Endothelial cell of umbilical vein (primary cell): Measurements from ENCODE around the gene FRMPD3. TPM values are rescaled to one million over a fixed set of nuclear protein-coding genes. Genes with fewer than 3 reads are reported as not detected.

Experiments used
- BruUV-seq: library from RNA; stranded (reverse); fragments of 400-500 nt; replicated peaks from 2 replicates; lab custom pipeline; 2021; lab: Mats Ljungman, UMichigan
- CTCF ChIA-PET: fragments of 300-600, 350-600 bp; sonication (Branson Sonifier 250); formaldehyde crosslinking; loops from one replicate; lab custom pipeline; 2021; ENCODE audit warnings: antibody characterized with exemption, inconsistent platforms; lab: Charles Lee
- POLR2A ChIA-PET: fragments of 300-600, 350-600 bp; sonication (Branson Sonifier 250); formaldehyde crosslinking; loops from one replicate; lab custom pipeline; 2021; ENCODE audit warnings: antibody characterized with exemption, inconsistent platforms; lab: Charles Lee
- DNase-seq: peaks from one replicate; pipeline ENCODE4 v3.0.0-alpha.2; 2011; ENCODE audit warnings: low read depth, low spot score
- FAIRE-seq: peaks from 2 replicates; lab custom pipeline; 2011; peaks lifted over from hg19 to GRCh38; lab: Jason Lieb, UNC
- H2AFZ ChIP-seq: 2 replicates; pipeline ENCODE4 v1.6.0; 2012; ENCODE audit warnings: low read depth, low read length, control low read depth, inconsistent platforms
- H3K27ac ChIP-seq: 2 replicates; pipeline ENCODE4 v1.5.1; 2011; ENCODE audit warnings: low read depth, mild to moderate bottlenecking, control low read depth, low read length, moderate library complexity; ENCODE audit not compliant: insufficient read depth
- H3K27me3 ChIP-seq, 2 experiments: 2 replicates each; pipeline versions ENCODE4 v1.6.0 to v1.6.1; 2011; ENCODE audit warnings: low read length in 2 of 2, mixed read lengths in 1 of 2; ENCODE audit not compliant: control insufficient read depth in 2 of 2, insufficient read depth in 2 of 2
- H3K36me3 ChIP-seq, 2 experiments: 2 replicates in 1 of 2; 3 replicates in 1 of 2; pipeline ENCODE4 v1.5.1; 2011; ENCODE audit warnings: low read length in 2 of 2, mild to moderate bottlenecking in 1 of 2, moderate library complexity in 1 of 2; ENCODE audit not compliant: control insufficient read depth in 2 of 2, insufficient read depth in 2 of 2; ENCODE audit errors: extremely low read depth in 1 of 2
- H3K4me1 ChIP-seq: 3 replicates; pipeline ENCODE4 v1.5.1; 2011; ENCODE audit warnings: mild to moderate bottlenecking, low read length; ENCODE audit not compliant: control insufficient read depth, insufficient read depth; ENCODE audit errors: extremely low read depth
- H3K4me2 ChIP-seq: 2 replicates; pipeline ENCODE4 v1.6.1; 2011; ENCODE audit warnings: low read length, control low read depth, mixed read lengths; ENCODE audit not compliant: insufficient read depth
- H3K4me3 ChIP-seq, 3 experiments: fragments of 200-600 bp in 1 of 3; sonication (generic), shearing (Covaris generic) in 1 of 3; replicated peaks in 1 of 3; 2 replicates each; pipeline ENCODE4 v1.5.1; 2011 to 2016; ENCODE audit warnings: control low read depth in 3 of 3, low read length in 3 of 3, mild to moderate bottlenecking in 2 of 3, inconsistent platforms in 1 of 3, low read depth in 1 of 3, moderate library complexity in 1 of 3; ENCODE audit not compliant: insufficient read depth in 1 of 3
- H3K79me2 ChIP-seq: 2 replicates; pipeline ENCODE4 v1.6.0; 2012; ENCODE audit warnings: low read length, inconsistent platforms; ENCODE audit not compliant: control insufficient read depth, insufficient read depth
- H3K9ac ChIP-seq: replicated peaks from 2 replicates; pipeline ENCODE3; 2011; ENCODE audit warnings: low read length, control low read depth; ENCODE audit not compliant: insufficient read depth; ENCODE audit errors: extremely low read depth
- H3K9me1 ChIP-seq: replicated peaks from 3 replicates; pipeline ENCODE4 v1.6.0; 2011; ENCODE audit warnings: mild to moderate bottlenecking, low read length; ENCODE audit not compliant: control insufficient read depth, insufficient read depth; ENCODE audit errors: extremely low read depth
- H3K9me3 ChIP-seq: replicated peaks from 2 replicates; pipeline ENCODE4 v1.5.1; 2012; ENCODE audit warnings: low read length, inconsistent platforms; ENCODE audit not compliant: control insufficient read depth, insufficient read depth
- H4K20me1 ChIP-seq: replicated peaks from 2 replicates; pipeline ENCODE3; 2011; ENCODE audit warnings: mild to moderate bottlenecking, low read length; ENCODE audit not compliant: control insufficient read depth, insufficient read depth; ENCODE audit errors: extremely low read depth
- EZH2 ChIP-seq: IDR thresholded peaks from 2 replicates; pipeline ENCODE4 v1.6.1; 2012; ENCODE audit warnings: borderline replicate concordance, low read depth, mild to moderate bottlenecking, moderate library complexity, low read length, inconsistent platforms; ENCODE audit not compliant: severe bottlenecking
- FOS ChIP-seq: IDR thresholded peaks from 2 replicates; pipeline ENCODE4 v1.6.1; 2011; ENCODE audit warnings: mild to moderate bottlenecking, low read length, moderate library complexity, borderline replicate concordance; ENCODE audit not compliant: insufficient read depth
- GATA2 ChIP-seq: IDR thresholded peaks from 2 replicates; pipeline ENCODE4 v1.7.0; 2011; ENCODE audit warnings: low read depth, mild to moderate bottlenecking, moderate library complexity, mixed read lengths, low read length; ENCODE audit not compliant: insufficient read length, insufficient read depth
- JUN ChIP-seq: IDR thresholded peaks from 2 replicates; pipeline ENCODE4 v1.6.1; 2011; ENCODE audit warnings: borderline replicate concordance, low read depth; ENCODE audit not compliant: insufficient read length, insufficient read depth
- MYC ChIP-seq: IDR thresholded peaks from one replicate; pipeline ENCODE4 v1.6.1; 2011; ENCODE audit warnings: mild to moderate bottlenecking, low read depth, low read length
- POLR2A ChIP-seq: IDR thresholded peaks from 2 replicates; pipeline ENCODE4 v1.6.1; 2012; ENCODE audit warnings: low read depth, mild to moderate bottlenecking, control low read depth, low read length
- POLR2AphosphoS5 ChIP-seq: IDR thresholded peaks from 2 replicates; pipeline ENCODE4 v1.6.1; 2012; ENCODE audit warnings: low read depth, mild to moderate bottlenecking, control low read depth, low read length, moderate library complexity; ENCODE audit not compliant: insufficient read depth
- dilution Hi-C: fragments of 300-500 bp; cut with MboI; formaldehyde crosslinking; loops from one replicate; pipeline ENCODE4 v1.15.0; 2019; ENCODE audit warnings: low sequenced_read_pairs; ENCODE audit not compliant: extremely low pct_ligation_motif_present
- intact Hi-C: fragments of 100-400 bp; cut with micrococcal nuclease; formaldehyde crosslinking; loops from one replicate; pipeline ENCODE4 v1.10.0; 2022
- polyA plus RNA-seq, 4 experiments: library from polyadenylated mRNA; depleted of rRNA in 3 of 4; stranded (reverse) in 3 of 4; unstranded in 1 of 4; fragments of >200 nt; gene quantifications; 2 replicates each; pipeline versions ENCODE4 v1.2.1 to v1.2.3, GENCODE V29; 2011 to 2012; ENCODE audit warnings: missing spikeins in 1 of 4
- total RNA-seq: library from RNA; stranded (reverse); gene quantifications from 2 replicates; pipeline ENCODE4 v1.2.3, GENCODE V29; 2021
- TF ChIP-seq, protein P1 (sequence below): IDR thresholded peaks from 2 replicates; pipeline ENCODE4 v1.6.1; 2011; ENCODE audit not compliant: insufficient read depth, insufficient read length
- TF ChIP-seq, protein P2 (sequence below), 2 donors: IDR thresholded peaks; 1 replicate in 1 of 2; 2 replicates in 1 of 2; pipeline ENCODE4 v1.5.1; 2011; ENCODE audit warnings: low read length in 2 of 2, mild to moderate bottlenecking in 2 of 2, moderate library complexity in 2 of 2, control low read depth in 1 of 2, inconsistent platforms in 1 of 2, low read depth in 1 of 2; ENCODE audit not compliant: insufficient read depth in 1 of 2; ENCODE audit errors: extremely low read depth in 1 of 2

Gene FRMPD3
- total and polyA plus RNA-seq, 2 donors (not counting 3 experiments of a cell fraction or from before 2014, with no cell fraction given): not detected

DNA sequence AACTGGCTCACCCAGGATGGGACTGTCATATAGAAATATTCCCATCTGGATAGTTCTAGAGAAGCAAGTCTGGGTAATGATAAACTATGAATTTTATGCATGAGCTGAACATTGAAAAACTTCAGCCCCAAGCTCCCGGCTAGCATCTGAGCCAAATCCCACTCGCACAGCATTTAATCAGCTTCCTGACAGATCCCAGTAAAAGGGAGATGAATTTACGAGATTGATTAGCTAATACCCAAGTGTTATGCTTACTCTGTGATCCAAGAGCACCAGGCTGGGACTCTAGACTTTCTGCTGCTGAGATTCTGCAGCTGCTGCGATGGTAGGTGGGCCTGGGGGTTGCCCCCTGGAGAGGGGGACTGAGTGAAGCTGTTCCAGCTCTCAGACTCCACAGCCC is 28.0 kb downstream of the FRMPD3 start:
- ChIA-PET CTCF (no interaction called here), POLR2A (no interaction called here)
- Histone ChIP-seq H3K4me3 (no peak overlapping the region), H3K36me3 (no peaks in the 10 kb centered on the region), H3K79me2 (no peaks in the 10 kb centered on the region), H4K20me1 (no peaks in the 10 kb centered on the region), H3K4me1 (no peaks in the 10 kb centered on the region), H2AFZ (no peak overlapping the region), H3K4me2 (no peak overlapping the region), H3K27ac (no peak overlapping the region), H3K9ac (no peak overlapping the region), H3K9me3 (no peaks in the 10 kb centered on the region), H3K27me3 (no peaks in the 10 kb centered on the region), H3K9me1 (no peaks in the 10 kb centered on the region)
- dilution Hi-C loops (no loop called here), intact Hi-C loops (no loop called here)
- no TSS peak for BruUV-seq
- DNase-seq: no peak
- FAIRE-seq: no peak
- TF ChIP-seq GATA2 (no peak), EZH2 (no peak), MYC (no peak), POLR2AphosphoS5 (no peak), POLR2A (no peak), FOS (no peak), JUN (no peak)
- TF ChIP-seq, protein P1, sequence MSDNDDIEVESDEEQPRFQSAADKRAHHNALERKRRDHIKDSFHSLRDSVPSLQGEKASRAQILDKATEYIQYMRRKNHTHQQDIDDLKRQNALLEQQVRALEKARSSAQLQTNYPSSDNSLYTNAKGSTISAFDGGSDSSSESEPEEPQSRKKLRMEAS: no peak
- TF ChIP-seq, protein P2, sequence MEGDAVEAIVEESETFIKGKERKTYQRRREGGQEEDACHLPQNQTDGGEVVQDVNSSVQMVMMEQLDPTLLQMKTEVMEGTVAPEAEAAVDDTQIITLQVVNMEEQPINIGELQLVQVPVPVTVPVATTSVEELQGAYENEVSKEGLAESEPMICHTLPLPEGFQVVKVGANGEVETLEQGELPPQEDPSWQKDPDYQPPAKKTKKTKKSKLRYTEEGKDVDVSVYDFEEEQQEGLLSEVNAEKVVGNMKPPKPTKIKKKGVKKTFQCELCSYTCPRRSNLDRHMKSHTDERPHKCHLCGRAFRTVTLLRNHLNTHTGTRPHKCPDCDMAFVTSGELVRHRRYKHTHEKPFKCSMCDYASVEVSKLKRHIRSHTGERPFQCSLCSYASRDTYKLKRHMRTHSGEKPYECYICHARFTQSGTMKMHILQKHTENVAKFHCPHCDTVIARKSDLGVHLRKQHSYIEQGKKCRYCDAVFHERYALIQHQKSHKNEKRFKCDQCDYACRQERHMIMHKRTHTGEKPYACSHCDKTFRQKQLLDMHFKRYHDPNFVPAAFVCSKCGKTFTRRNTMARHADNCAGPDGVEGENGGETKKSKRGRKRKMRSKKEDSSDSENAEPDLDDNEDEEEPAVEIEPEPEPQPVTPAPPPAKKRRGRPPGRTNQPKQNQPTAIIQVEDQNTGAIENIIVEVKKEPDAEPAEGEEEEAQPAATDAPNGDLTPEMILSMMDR (IDR thresholded peaks at IDR 0.05; ENCODE audit: extremely low read depth in 1 of 2, insufficient read depth in 1 of 2, low read depth in 1 of 2, low read length in 2 of 2): no peak
